NCI-H1105 treated with DMSO at 0.1 percent for 48 hours (cell line): ENCODE data around the gene SF3A1.
"Not testable (repeated sequence)": the region's sequence is repeated elsewhere in the genome, so short reads cannot be mapped to it uniquely, and the experiment has no call there.

Experiments
- DNase-seq: peaks from one replicate; lab custom pipeline; 2025; lab: John Stamatoyannopoulos, UW

The SF3A1 gene

GRCh38 chr22:30356449-30357235 lies at the start of gene SF3A1, which contains the start of gene CCDC157:
SF3A1 (minus strand) TSS chr22:30356894; CDS start chr22:30356792, 102 bp downstream.
CCDC157 (plus strand) TSS chr22:30357007; CDS start chr22:30366001, 8,994 bp downstream.
- peak; percentile 86 for DNase-seq

DNA sequence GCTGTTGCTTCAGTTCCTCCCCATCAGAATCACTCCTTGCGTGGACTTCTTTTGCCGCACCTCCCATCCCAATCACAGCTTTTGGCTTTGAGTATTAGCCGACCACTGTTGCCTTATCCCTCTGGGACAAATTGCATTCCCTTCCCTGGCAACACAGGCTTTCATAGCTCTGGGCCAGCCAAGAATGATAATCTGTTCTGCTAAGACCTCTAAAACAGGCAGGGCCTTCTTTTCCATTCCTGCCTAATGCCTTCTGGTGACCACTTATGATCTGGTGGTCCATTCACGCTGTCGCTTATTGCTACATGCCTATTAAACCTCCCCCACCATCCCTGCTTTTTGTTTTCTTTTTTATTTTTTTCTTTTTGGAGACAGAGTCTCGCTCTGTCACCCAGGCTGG lies 49.7 kb upstream of the SF3A1 start:
- no peak for DNase-seq

DNA sequence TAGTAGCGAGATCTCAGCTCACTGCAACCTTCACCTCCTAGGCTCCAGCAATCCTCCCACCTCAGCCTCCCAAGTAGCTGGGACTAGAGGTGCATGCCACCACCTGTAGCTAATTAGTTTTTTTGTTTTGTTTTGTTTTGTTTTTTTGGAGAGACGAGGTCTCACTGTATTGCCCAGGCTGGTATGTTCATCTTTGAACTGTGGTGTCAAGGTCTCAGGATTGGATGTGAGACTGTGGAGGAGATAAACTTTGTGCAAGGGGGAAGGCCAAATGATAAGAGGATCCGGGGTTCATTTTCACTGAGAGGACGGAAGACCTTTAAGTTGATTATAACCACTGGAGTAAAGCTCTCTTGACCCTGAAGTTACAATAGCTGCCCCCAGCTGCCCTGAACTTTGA lies 49.0 kb upstream of the SF3A1 start:
- no peak for DNase-seq

GRCh38 chr22:30404307-30404706 lies 47.6 kb upstream of the SF3A1 start:
- no peak for DNase-seq

DNA sequence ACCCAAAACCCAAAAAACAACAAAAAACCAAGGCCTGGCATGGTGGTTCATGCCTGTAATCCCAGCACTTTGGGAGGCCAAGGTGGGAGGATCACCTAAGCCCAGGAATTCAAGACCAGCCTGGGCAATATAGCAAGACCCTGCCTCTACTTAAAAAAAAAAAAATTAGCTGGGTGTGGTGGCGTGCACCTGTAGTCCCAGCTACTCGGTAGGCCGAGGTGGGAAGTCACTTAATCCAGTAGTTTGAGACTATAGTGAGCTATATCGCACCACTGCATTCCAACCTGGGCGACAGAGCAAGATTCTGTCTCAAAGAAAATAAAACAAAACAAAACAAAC lies 46.0 kb upstream of the SF3A1 start:
- DNase-seq: not testable (repeated sequence)

DNA sequence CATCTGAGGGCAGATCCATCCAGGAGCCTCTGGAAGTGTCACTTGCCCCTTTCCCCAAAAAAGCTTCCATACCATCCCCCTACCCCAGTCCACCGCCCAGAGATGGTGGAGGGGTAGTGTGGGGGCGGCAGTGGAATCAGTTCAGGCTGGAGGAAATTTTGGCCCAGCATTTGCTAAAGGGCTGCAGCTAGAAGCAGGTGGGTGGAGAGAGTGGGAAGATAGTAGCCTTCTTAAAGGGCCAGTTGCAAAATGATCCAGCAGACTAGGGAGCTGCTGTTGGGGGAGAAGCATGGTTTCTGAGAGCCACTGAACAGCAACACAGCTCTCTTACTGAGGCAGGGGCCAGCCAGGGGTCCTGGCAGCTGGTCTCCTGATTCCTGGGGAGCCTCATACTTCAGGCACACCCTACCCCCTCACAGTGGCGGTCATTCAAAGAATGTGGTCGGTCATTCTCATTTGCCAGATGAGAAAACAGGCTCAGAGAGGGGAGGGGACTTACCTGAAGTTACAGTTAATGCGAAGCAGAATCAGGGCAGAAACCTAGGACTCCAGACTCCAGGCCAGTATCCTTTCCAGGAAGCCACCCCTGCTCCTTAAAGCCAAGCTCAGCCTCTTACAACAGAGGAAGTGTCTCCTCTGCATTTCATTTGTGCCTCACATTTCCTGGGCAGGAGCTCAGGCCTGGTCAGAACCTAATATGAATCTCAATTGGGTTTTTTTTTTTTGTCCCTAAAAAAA lies 45.5 kb upstream of the SF3A1 start:
- DNase-seq: no peak

DNA sequence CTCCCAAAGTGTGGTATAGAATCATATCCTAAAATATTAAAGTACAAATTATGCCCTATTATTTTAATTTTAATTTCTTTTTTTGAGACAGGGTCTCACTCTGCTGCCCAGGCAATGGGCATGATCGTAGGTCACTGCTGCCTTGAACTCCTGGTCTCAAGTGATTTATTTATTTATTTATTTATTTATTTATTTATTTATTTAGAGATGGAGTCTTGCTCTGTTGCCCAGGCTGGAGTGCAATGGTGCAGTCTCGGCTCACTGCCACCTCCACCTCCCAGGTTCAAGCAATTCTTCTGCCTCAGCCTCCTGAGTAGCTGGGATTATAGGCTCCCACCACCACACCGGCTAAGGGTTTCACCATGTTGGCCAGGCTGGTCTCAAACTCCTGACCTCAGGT lies 44.3 kb upstream of the SF3A1 start:
- not testable (repeated sequence) for DNase-seq

- DNase-seq: no peak
Observed at GRCh38 chr22:30400159-30400558, 43.5 kb upstream of the SF3A1 start.

GRCh38 chr22:30399718-30400117 lies 43.0 kb upstream of the SF3A1 start:
- no peak for DNase-seq

GRCh38 chr22:30398685-30399680 lies 42.3 kb upstream of the SF3A1 start:
- DNase-seq: no peak

DNA sequence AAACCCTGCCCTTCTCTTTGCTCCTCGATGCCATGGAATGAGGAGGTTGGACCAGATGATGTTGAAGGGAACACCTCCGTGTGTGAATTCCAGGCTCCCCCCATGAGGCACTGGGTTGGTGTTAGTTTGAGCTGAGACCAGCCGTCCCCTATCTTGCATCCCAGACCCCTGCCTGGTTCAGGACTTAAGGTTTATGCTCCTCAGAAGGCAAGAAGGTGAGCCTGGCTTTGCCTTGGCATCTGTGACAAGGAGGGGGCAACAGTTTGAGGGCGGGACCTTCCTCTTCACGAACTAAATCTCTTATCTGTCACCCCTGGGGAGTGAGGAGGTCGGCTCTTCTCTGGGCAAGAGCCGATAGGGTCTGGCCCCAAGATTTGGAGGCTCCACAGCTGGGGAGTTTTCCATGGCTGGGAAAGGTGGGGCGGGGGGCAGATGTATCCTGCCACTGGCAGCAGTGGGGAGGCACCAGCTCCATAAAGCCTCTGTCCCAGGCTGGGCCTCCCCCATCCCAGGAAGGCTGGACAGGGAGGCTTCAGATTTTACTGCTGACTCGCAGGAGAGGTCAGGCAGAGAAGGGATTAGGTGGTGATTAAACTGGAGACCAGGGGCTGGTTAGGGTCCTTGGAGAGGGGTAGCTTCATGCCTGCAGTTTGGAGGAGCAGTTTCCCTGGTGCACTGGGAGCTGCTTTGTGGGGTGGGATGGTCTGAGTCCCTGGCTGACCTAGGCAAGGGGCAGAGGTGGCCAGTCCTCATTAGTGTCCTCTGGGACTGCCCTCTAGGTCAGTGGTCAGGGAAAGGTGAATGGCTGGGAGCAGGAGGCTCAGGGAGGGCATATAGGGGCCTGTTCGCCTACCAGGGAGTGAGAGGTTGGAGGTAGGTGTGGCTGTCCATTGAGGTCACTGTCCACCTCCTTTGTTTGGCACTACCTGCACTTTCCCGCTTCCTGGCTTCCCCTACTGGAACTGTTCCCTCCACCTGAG lies 41.3 kb upstream of the SF3A1 start:
- DNase-seq: no peak

GRCh38 chr22:30396871-30397655 lies 40.4 kb upstream of the SF3A1 start, which contains the start of gene SEC14L2:
SEC14L2 (plus strand) TSS chr22:30397018; CDS start chr22:30397117, 99 bp downstream.
- peak; percentile 52 for DNase-seq

DNA sequence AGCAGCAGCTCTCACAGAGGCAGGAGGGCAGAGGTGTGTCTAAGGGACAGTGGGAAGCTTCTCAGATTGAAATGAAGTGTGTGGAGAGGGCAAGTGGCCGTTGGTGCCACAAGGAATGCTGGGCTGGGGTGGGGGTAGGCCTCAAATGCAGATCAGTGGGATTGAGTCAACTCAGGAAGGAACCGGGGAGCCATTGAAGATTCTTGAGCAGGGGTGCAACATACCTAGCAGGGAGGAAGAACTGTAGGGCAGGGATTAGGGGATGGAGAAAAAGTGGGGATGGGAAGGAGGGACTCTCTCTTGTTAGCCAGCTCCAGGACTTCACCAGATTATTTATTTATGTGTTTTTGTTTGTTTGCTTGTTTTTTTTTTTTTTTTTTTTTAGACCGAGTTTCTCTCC lies 37.2 kb upstream of the SF3A1 start:
- DNase-seq: no peak

GRCh38 chr22:30393322-30393680 lies 36.6 kb upstream of the SF3A1 start:
- DNase-seq: no peak

DNA sequence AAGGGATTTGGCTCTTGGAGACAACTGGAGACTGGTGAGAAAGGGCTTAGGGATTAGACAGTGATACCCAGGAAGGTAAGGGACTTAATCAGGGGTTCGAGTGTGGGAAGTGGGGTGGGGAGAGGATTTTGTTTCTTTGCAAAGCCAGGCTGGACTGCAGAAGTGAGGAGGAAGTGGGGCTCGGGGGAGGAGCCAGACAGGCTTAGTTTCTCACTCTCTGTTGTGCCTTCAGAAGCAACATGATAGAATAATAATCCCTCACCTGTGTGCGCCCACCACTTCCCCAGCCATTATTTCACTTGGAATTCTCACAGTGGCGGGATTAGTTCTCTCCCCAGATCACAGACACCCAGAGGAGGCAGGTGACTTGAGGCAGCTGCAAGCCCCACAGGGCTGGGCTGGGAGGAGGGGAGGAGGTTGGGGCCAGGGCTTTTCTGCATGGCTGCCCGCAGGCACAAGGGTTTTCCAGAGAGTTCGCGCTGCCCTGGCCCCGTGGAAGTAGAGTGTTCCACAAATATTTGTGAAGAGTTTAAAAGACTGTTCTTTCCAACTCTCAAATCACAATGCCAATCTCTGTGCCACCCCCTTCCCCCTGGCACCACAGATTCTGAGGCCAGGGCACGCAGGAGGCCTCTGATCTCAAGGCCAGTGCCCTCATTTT lies 36.1 kb upstream of the SF3A1 start:
- DNase-seq: no peak

DNA sequence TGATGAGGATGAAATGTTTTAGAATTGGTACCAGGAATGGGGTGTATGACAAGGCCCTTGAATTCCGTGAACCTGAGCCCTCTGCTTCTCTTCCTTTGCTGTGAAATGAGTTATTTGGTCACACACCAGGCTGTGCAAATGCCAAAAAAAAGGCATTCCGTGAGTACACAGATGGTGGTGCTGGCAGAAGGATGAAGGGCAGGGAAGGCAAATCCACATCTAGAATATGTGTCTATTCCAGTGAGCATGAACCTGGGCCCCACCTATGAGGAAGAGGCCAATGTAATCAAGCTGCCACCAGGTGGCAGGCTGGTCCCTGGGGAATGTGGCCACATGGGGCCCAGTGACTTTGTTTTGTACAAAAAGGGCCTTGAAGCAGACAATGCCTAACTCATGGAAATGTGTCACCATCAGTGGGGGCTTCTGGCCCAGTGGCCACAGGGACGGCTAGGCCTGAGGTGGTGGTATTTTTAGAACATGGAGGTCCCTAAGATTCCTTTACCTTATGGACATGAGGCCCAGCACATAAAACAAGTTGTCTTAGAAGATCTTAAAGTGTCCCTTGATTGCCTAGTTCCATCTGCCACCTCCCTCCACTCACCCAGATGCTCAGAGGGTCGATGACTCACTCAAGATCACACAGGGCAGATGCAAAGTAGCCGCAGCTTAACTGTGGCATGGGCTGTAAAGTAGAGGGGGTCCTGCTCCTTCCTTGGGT lies 34.4 kb upstream of the SF3A1 start:
- peak; percentile 46 for DNase-seq

DNA sequence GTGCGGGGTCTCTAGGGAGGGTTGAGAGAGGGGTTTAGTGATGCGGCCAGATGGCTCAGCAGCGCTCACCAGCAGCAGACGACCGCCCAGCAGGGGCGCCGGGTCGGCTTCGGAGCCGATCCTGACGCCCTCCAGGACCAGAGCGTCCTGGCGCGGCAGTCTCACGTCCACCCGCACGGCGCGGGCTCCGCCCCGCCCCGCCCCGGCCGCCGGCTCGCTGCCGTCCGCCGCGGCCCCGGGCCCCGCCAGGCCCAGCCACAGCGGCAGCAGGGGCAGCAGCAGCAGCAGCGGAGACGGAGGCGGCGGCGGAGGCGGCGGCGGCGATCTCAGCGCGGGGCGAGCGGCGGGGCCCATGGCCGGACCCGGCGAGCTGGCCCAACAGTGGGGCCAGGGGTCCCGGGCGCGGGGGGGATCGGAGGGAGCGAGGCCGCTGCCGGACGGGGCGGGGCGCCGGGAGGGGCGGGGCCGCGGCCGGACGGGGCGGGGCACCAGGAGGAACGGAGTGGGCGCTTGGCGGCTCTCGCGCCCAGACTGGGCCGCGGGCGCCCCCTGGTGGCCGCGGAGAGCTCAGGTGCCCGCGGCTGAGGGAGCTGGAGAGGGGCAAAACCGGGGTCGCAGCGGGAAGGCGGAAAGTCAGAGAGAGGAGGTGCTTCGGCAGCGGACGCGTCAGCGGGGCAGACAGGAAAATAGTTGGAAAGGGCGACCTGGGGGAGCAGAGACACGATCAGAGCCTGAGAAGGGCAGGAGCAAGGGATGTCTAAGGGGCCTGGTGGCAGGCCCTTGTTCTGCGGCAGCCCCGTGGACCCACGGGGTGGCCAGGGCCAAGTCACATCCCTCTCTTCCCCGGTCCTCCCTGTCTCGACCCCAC lies 30.5 kb upstream of the SF3A1 start, which contains the start of gene RNF215:
Gene RNF215 (minus strand): TSS at position 452 of the 868 bp plus-strand sequence. CDS start 98 bp downstream, at position 354.
- DNase-seq: peak; percentile 61

DNA sequence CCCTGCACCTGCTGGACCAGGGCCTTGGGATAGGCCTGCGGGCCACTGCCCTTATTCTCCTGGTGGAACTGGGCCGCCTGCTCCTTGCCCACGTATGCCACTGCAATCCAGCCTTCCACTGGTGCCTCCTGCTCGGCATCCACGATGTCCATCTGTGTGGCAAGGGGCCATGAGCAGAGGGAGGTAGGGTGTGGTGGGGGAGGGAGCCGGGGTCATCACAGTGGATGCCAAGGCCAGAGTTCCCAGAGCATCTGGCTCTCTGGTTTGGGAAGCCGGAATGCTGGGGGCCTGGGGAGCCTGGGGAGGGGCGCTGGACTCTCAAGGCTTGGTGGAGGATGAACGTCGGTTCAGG lies 29.9 kb upstream of the SF3A1 start:
- no peak for DNase-seq
